ENCODE results near the gene XRCC3. TPM values are rescaled to one million over a fixed set of nuclear protein-coding genes. Genes with fewer than 3 reads are reported as not detected.

The XRCC3 gene
- total RNA-seq, 1 donor from 2014 or later = 35.2 TPM

- no peak for DNase-seq (ENCODE audit: extremely low spot score, unreplicated experiment)
- Mint-ChIP-seq H3K4me3 (no peak overlapping the region), H3K27me3 (no peaks in the 10 kb centered on the region), H3K4me1 (ENCODE audit: unreplicated experiment) (peaks cover 12% of the 10 kb centered on the region), H3K36me3 (peaks cover 9% of the 10 kb centered on the region), H3K27ac (no peak overlapping the region), H3K9me3 (no peaks in the 10 kb centered on the region)
- no peak for TF ChIP-seq CTCF (conservative IDR thresholded peaks at IDR 0.05)
These were observed 8.5 kb downstream of the XRCC3 start for GRCh38 chr14:103706551-103707328.

GRCh38 chr14:103705504-103706284 is 9.6 kb downstream of the XRCC3 start:
- Mint-ChIP-seq H3K4me1 (ENCODE audit: unreplicated experiment) (peaks cover 12% of the 10 kb centered on the region), H3K36me3 (peaks cover 9% of the 10 kb centered on the region), H3K27ac (no peak overlapping the region), H3K4me3 (no peak overlapping the region), H3K9me3 (no peaks in the 10 kb centered on the region), H3K27me3 (no peaks in the 10 kb centered on the region)
- TF ChIP-seq CTCF (conservative IDR thresholded peaks at IDR 0.05) = no peak
- DNase-seq (ENCODE audit: extremely low spot score, unreplicated experiment) = no peak

- H3K36me3 Mint-ChIP-seq = peaks cover 9% of the 10 kb centered on the region
- no peak for DNase-seq (ENCODE audit: extremely low spot score, unreplicated experiment)
- TF ChIP-seq CTCF (conservative IDR thresholded peaks at IDR 0.05) = no peak
- H3K27ac Mint-ChIP-seq = no peak overlapping the region
- no peaks in the 10 kb centered on the region for H3K27me3 Mint-ChIP-seq
- peaks cover 12% of the 10 kb centered on the region for H3K4me1 Mint-ChIP-seq (ENCODE audit: unreplicated experiment)
- H3K4me3 Mint-ChIP-seq = no peak overlapping the region
- H3K9me3 Mint-ChIP-seq = no peaks in the 10 kb centered on the region
These were observed 10.1 kb downstream of the XRCC3 start for GRCh38 chr14:103705118-103705503.

- peak overlapping the region; percentile 23 for H3K27ac Mint-ChIP-seq
- no peak overlapping the region for H3K4me3 Mint-ChIP-seq
- DNase-seq (ENCODE audit: extremely low spot score, unreplicated experiment) = no peak
- H3K36me3 Mint-ChIP-seq = peaks cover 9% of the 10 kb centered on the region
- peaks cover 12% of the 10 kb centered on the region for H3K4me1 Mint-ChIP-seq (ENCODE audit: unreplicated experiment)
- TF ChIP-seq CTCF (conservative IDR thresholded peaks at IDR 0.05) = no peak
- no peaks in the 10 kb centered on the region for H3K27me3 Mint-ChIP-seq
- no peaks in the 10 kb centered on the region for H3K9me3 Mint-ChIP-seq
These were observed 10.5 kb downstream of the XRCC3 start for GRCh38 chr14:103704708-103705107.

- Mint-ChIP-seq H3K36me3 (peaks cover 6% of the 10 kb centered on the region), H3K4me3 (no peak overlapping the region), H3K27me3 (no peaks in the 10 kb centered on the region), H3K4me1 (ENCODE audit: unreplicated experiment) (peaks cover 12% of the 10 kb centered on the region), H3K9me3 (no peaks in the 10 kb centered on the region), H3K27ac (peak overlapping the region; percentile 76)
- DNase-seq (ENCODE audit: extremely low spot score, unreplicated experiment) = no peak
- TF ChIP-seq CTCF (conservative IDR thresholded peaks at IDR 0.05) = no peak
These were observed 11.5 kb downstream of the XRCC3 start for GRCh38 chr14:103703433-103704385.
